ENCODE results near the gene ETS2. TPM values are rescaled to one million over a fixed set of nuclear protein-coding genes. Genes with fewer than 3 reads are reported as not detected.

ETS2 gene
- total RNA-seq, 2 donors from 2014 or later, result 98.4 to 102 TPM

- Mint-ChIP-seq H3K27ac (no peak overlapping the region), H3K27me3 (ENCODE audit: insufficient read depth) (no peaks in the 10 kb centered on the region), H3K9me3 (no peaks in the 10 kb centered on the region)
These were observed 63.5 kb downstream of the ETS2 start for GRCh38 chr21:38869196-38869595.

GRCh38 chr21:38869946-38870345, 64.2 kb downstream of the ETS2 start:
- Histone ChIP-seq H3K9ac (ENCODE audit: extremely low read depth, low read length, poor library complexity, severe bottlenecking) (no peak overlapping the region), H3K36me3 (ENCODE audit: control insufficient read depth, insufficient read depth, low read length) (no peaks in the 10 kb centered on the region), H3K9me3 (ENCODE audit: control insufficient read depth, low read length) (no peaks in the 10 kb centered on the region), H3K27me3 (ENCODE audit: control insufficient read depth, insufficient read depth, low read length, poor library complexity, severe bottlenecking) (no peaks in the 10 kb centered on the region), H3K4me3 (ENCODE audit: low read length) (no peak overlapping the region), H3K4me1 (ENCODE audit: control insufficient read depth, insufficient read depth, low read length) (no peaks in the 10 kb centered on the region), H3K27ac (ENCODE audit: low read depth, low read length) (no peak overlapping the region)
- H3K27ac Mint-ChIP-seq, result no peak overlapping the region
- no peak overlapping the region for H3K4me3 Mint-ChIP-seq
- peaks cover 6% of the 10 kb centered on the region for H3K4me1 Mint-ChIP-seq
- peak; percentile 45 for TF ChIP-seq CTCF (conservative IDR thresholded peaks at IDR 0.05)
- DNase-seq, result no peak
- WGBS, 2 experiments (ENCODE audit: insufficient coverage in 1 of 2, insufficient read length in 1 of 2), result 54 to 76% methylated on average over 2 of the region's 3 CpGs
- no peaks in the 10 kb centered on the region for H3K9me3 Mint-ChIP-seq
- H3K27me3 Mint-ChIP-seq (ENCODE audit: insufficient read depth), result no peaks in the 10 kb centered on the region
- no peaks in the 10 kb centered on the region for H3K36me3 Mint-ChIP-seq (ENCODE audit: low read depth)

More at GRCh38 chr21:38869196-38869595, 63.5 kb downstream of the ETS2 start:
- no peak for TF ChIP-seq CTCF (conservative IDR thresholded peaks at IDR 0.05)
- peaks cover 6% of the 10 kb centered on the region for H3K4me1 Mint-ChIP-seq
- H3K36me3 Mint-ChIP-seq (ENCODE audit: low read depth), result no peaks in the 10 kb centered on the region
- no peak overlapping the region for H3K4me3 ChIP-seq (ENCODE audit: low read length)
- H3K4me1 ChIP-seq (ENCODE audit: control insufficient read depth, insufficient read depth, low read length), result no peaks in the 10 kb centered on the region
- H3K27me3 ChIP-seq (ENCODE audit: control insufficient read depth, insufficient read depth, low read length, poor library complexity, severe bottlenecking), result no peaks in the 10 kb centered on the region
- H3K36me3 ChIP-seq (ENCODE audit: control insufficient read depth, insufficient read depth, low read length), result no peaks in the 10 kb centered on the region
- no peak overlapping the region for H3K9ac ChIP-seq (ENCODE audit: extremely low read depth, low read length, poor library complexity, severe bottlenecking)
- no peak overlapping the region for H3K4me3 Mint-ChIP-seq
- H3K27ac ChIP-seq (ENCODE audit: low read depth, low read length), result no peak overlapping the region
- no peak for DNase-seq
- H3K9me3 ChIP-seq (ENCODE audit: control insufficient read depth, low read length), result no peaks in the 10 kb centered on the region
- WGBS, 2 experiments (ENCODE audit: insufficient coverage in 1 of 2, insufficient read length in 1 of 2), result 92 to 97% methylated on average over 3 of the region's 3 CpGs

All from endodermal cell (in vitro differentiated cells).